Suppressor macrophage treated with lipopolysaccharide for 4 hours (primary cell): ENCODE results near the gene IQCM.

Experiments used
- DNase-seq: peaks from one replicate; pipeline ENCODE4 v3.0.0-alpha.2; 2020

IQCM gene

GRCh38 chr4:149708513-149709130, 107.0 kb downstream of the IQCM start:
- DNase-seq, result no peak

DNA sequence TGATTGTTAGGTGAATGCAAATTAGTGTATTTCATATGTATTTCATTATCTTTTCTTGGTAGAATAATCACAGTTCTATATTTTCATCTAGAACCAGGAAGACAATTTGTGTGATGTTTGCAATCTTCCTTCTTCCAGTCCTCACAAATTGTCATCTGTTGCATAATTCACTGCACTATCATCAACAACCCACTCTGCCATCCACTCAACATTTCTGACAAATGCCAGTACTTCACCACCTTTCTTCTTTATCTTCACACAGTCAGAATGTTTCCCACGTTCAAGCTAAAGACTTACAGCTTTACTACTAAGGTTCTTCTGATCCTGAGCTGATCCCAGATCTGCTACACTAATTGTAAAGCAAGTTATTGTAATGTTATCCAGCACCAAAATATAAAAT, 107.8 kb downstream of the IQCM start:
- DNase-seq, result no peak

- no peak for DNase-seq
Observed at GRCh38 chr4:149706942-149707341, 108.7 kb downstream of the IQCM start.

- no peak for DNase-seq
Observed at GRCh38 chr4:149702414-149703293, 113.0 kb downstream of the IQCM start.

DNA sequence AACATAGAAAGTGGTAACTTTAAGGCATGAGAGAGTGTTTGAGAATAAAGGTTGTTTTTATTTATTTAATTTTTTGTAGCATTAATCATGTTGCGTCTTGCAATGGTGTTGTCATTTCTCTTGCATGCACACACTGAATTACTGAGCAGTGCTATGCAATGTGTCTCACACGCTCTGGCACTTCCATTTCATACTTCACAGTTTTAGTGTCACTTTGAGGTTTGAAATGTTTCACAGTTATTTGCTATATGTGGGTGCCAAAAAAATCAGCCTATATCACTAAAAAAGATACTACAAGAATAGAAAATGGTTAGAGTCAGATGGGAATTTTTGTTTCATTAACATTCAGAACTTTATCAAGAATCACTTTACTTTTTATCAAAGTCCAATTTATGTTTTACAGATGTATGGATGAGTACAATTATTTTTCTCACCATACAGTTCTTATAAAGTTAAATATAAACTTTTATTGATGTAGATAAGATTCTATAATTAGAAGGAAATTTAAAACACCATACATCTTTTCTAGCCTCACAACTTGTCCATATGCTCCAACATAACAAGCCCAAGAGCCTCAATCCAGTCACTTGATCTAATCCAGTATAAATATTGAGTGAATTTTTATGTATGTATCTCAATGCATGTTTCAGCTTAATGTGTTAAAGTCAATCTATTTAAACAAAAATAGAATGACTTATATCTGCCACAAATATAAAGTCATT, 114.0 kb downstream of the IQCM start:
- no peak for DNase-seq

- DNase-seq, result no peak
Observed at GRCh38 chr4:149700272-149700671, 115.4 kb downstream of the IQCM start.

DNA sequence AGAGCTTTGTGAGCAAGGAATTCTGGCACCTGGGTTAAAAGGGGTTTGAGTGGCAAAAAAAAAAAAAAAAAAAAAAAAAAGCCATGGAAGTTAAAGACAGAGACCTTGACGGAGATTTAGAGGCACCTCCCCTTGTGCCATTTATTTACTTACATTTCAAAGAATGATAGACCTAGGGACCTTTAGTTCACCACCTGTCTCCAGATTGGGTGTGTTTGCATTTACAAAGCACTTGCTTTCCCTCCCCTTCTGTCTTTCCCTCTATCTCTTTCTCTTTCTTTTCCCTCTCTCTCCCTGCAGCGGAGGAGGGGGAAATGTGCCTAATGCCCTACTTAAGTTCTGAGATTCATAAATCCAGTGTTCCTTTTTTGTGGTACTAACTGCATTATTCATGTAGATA, 116.0 kb downstream of the IQCM start:
- DNase-seq, result no peak

DNA sequence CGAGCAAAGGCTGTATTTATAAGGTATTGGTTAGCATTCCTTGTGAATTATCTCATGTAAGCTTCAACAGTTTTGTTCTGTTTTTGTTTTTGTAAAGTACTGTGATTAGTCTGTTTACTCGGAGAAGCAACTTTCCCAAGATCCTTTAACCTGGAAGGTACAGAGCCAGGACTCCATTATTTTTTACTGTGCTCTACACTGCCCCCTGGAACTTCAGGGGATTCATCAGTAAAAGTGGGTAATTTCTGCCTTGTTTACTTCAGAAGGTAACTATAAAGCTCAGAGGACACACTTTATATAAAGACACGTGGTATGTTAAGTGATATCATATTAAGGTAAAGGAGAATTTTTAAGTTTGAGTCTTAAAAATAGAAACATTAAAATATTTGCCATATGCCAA, 124.9 kb downstream of the IQCM start:
- DNase-seq, result no peak

- DNase-seq, result no peak
Observed at GRCh38 chr4:149684516-149684915, 131.1 kb downstream of the IQCM start.

DNA sequence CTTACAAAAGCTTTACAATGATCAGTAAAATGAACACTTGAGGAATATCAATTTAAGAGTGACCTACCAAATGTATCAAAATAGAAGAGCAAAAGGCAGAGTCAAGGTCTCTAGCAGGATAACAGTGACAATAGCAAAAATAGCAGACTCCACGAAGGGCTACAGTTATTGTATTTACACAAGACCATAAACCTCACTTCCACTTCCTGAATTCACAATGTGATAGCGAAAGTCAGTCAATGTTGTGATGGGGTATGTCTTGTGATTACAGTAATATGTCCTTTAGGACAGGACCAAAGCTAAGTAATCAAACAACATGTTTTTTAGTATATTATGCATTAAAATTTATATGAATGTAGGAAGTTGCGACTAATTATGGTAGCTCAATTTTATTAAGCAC, 139.6 kb downstream of the IQCM start:
- no peak for DNase-seq

- DNase-seq, result no peak
Observed at GRCh38 chr4:149645790-149646189, 169.9 kb downstream of the IQCM start.

DNA sequence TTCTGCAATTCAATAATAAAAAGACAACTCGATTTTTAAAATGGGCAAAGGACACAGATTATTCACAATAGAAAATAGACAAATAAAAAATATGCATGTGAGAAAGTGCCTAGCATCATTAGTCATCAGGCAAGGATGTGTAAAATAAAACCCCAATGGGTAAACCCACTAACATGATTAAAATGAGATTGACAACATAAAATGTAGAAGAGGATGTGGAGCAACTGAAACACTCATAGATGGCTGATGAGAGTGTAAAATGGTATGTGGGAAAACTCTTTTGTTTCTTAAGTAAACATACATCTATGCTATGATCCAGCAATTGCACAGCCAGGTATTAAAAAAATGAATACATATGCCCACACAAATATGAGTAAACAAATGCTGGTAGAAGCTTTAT, 177.6 kb downstream of the IQCM start:
- no peak for DNase-seq

DNA sequence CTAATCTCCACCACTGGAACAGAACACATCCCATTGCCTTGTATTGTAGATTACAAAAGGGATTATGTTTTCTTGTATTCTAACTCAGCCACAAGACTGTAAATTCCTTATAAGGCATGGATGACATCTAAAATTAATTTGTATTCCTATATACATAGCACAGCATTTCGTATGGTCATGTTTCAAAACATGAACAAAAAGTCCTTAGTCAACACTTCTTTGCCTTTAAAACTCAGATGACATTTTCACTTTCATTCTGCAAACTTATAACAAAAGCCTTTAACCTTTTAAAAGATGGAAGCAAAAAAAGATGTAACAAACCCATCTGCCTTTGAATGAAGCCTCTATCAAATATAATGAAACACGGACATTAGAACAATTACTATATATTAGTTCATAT, 181.3 kb downstream of the IQCM start:
- DNase-seq, result no peak

DNA sequence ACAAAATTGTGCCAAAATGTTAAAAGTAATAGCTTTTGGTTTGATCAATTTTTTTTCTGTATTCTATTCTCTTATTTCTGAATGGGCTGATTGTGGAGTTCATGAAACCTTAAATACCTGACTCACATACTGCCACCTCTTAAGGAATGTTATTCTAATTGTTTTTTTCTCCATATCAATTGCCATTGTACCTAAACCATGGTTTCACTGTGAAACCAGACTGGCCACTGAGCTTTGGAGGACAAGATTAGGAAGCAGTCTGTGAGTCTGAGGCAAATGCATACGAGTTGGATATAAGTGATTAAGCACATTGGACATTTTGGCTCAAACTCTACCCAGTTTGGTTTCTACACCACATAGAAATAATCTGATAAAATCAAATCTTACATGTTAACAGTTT, 184.0 kb downstream of the IQCM start:
- no peak for DNase-seq

DNA sequence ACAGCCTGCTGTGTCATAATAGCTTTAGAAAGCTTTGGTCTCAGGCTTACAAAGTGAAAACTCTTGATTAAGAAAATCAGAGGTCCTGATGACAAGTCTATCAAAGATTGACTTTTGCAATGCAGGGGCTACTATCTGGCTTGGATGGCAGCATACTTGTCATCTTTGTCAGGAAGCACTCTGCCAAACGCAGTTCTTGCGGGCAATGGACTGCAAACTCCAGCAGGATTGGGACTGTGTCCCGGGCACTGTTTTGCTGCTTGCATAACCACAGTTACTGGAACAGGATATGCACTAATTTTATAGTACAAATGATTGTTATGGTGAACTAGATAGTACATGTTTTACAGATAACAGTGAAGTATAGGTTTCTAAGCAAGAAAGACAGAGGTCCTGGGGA, 185.6 kb downstream of the IQCM start:
- no peak for DNase-seq

- no peak for DNase-seq
Observed at GRCh38 chr4:149605601-149606378, 209.9 kb downstream of the IQCM start.

DNA sequence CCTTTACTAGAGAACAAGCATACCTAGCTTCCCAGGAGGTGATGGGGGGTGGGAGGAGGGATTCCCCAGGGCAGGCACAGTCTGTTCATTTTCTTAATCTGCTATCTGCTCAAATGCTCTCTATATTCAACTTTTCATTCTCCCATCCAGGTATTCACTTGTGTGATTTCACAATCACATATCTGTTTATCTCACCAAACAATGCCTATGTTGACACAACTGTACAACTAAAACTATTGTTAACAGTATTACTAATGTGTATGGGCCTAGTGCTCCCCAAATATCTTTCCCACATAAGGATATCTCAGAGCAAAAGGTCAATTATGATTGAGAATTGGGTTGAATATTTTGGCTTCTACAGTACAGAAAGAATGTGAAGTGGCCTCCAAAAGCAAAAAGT, 210.8 kb downstream of the IQCM start:
- no peak for DNase-seq

DNA sequence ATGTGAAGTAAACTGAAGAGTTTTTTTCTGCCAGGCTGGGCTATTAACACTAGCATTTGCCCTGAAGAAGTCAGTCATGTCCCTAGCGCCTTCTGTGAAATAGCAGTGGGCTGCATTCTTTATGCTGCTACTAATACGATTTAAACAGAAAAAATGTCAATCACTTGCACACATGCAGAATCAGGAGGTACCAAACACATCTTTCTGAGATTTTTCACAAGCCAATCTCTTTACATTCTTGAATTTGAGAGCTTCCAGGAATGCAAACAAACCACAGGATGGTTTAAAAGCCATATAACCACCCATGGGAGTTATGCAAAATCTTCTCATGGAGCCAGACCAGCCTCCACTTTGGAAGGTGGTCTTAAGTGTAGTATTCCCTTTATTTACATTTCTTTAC, 220.1 kb downstream of the IQCM start:
- no peak for DNase-seq

DNA sequence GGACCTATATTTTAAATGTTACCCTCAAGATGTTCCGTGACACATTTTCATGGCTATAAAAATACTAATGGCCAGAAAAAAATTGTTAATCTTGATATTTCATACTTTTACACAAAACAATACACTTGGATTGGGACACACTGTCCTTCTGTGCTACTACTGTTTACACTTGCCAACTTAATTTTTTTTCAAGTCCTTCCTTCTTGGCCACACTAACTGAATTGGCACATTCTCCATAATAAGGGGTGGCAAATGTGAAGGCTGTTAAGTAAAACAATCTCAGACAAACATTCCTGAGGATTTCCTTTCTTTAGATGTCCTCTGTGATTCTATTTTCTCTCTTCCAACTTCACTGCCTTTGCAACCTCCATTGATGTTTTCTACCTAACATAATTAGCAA, 225.8 kb downstream of the IQCM start:
- no peak for DNase-seq

DNA sequence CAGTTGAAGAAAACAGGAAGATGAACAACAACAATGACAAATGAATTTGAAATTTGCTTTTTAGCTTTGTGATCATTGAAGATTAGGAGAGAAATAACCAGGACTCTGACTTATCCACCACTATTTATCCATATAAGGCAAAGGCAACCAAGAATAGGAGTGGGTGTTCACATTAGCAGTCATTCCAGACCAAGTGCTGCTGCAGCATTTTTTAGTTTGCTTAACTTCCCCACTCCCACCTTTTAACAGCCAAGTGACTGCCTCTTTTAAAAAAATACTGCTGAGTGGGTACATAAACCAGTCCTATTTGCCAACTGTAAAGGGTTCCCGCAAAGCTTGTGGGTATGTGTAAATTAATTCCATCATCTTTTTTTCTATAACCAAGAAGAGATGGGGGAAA, 230.9 kb downstream of the IQCM start:
- no peak for DNase-seq

DNA sequence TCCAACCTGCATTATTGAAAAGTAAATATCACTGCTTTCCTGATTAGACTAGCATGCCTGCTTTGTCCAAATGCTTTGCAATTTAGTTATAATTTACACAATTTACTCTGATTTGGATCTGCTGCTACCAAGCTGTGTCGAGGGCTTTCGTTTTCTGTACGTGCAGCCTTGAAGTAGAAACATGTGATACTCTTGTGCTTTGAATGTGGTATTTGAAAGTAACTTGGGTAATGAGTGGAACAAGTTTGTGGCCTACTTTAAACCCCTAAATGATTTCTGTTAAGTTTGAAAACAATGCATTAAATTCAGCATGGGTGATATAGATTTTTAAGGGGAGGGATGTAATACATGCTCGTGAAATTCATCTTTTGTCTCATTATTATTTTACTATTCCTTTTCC, 240.7 kb downstream of the IQCM start:
- DNase-seq, result no peak

- DNase-seq, result no peak
Observed at GRCh38 chr4:149572716-149573115, 242.9 kb downstream of the IQCM start.

- no peak for DNase-seq
Observed at GRCh38 chr4:149555799-149556198, 259.8 kb downstream of the IQCM start.
